GM23338 (cell line): ENCODE measurements around the gene ITGA2.

ENCODE experiments used
- CREB1 ChIP-seq: fragments of 250-450 bp; sonication (Bioruptor Pico); IDR thresholded peaks from 2 replicates; pipeline ENCODE4 v1.5.0; 2020; ENCODE audit warnings: low read depth, mild to moderate bottlenecking, moderate library complexity
- CTCF ChIP-seq, 2 experiments: fragments of 200-600 bp in 1 of 2; sonication (generic) in 1 of 2; conservative IDR thresholded peaks; 2 replicates each; pipeline versions ENCODE4 v1.5.1 to v1.6.1; 2016 to 2017; ENCODE audit warnings: antibody characterized with exemption in 2 of 2, low read depth in 2 of 2, mild to moderate bottlenecking in 2 of 2, moderate library complexity in 1 of 2
- EZH2 ChIP-seq: fragments of 200-600 bp; sonication (generic); IDR thresholded peaks from one replicate; pipeline ENCODE4 v1.8.0; 2017; ENCODE audit warnings: antibody characterized with exemption, mild to moderate bottlenecking, low read depth; ENCODE audit not compliant: unreplicated experiment
- EZH2phosphoT487 ChIP-seq: fragments of 200-600 bp; sonication (generic); IDR thresholded peaks from one replicate; pipeline ENCODE4 v1.8.1; 2018; ENCODE audit warnings: antibody characterized with exemption; ENCODE audit not compliant: unreplicated experiment
- REST ChIP-seq: IDR thresholded peaks from one replicate; pipeline ENCODE4 v1.6.1; 2018; ENCODE audit warnings: antibody characterized with exemption; ENCODE audit not compliant: unreplicated experiment

- TF ChIP-seq EZH2 (no peak), CTCF (conservative IDR thresholded peaks at IDR 0.05; ENCODE audit: low read depth in 2 of 2) (no peak), EZH2phosphoT487 (no peak), REST (no peak), CREB1 (CRISPR knock-in tag) (no peak)
These were observed 9.6 kb downstream of the ITGA2 start for GRCh38 chr5:52998552-52999313.
